HCT116 (cell line): ENCODE results near the gene ANKLE2. TPM values are rescaled to one million over a fixed set of nuclear protein-coding genes. Genes with fewer than 3 reads are reported as not detected.

Experiments
- ATAC-seq: fragments of 200-7000 bp; cut with Tn5 transposase; 2 replicates; pipeline ENCODE4 v1.9.1; 2020; ENCODE audit warnings: mild to moderate bottlenecking, moderate library complexity
- BruUV-seq: library from RNA; stranded (reverse); fragments of 400-500 nt; replicated peaks from 2 replicates; lab custom pipeline; 2021; lab: Mats Ljungman, UMichigan
- CTCF ChIA-PET: fragments of 300-600 bp; sonication (Branson Sonifier 250); formaldehyde crosslinking; loops from one replicate; lab custom pipeline; 2021; ENCODE audit warnings: antibody characterized with exemption; lab: Charles Lee
- POLR2A ChIA-PET: fragments of 300-600, 350-600 bp; sonication (Branson Sonifier 250); formaldehyde crosslinking; loops from one replicate; lab custom pipeline; 2021; ENCODE audit warnings: antibody characterized with exemption; lab: Charles Lee
- RAD21 ChIA-PET, 2 experiments: fragments of 300-600 bp; sonication (Branson Sonifier 250); formaldehyde crosslinking; loops; one replicate each; lab custom pipeline; 2023; ENCODE audit warnings: low total read pairs in 2 of 2; ENCODE audit not compliant: uncharacterized antibody in 2 of 2, unreplicated experiment in 2 of 2, low non-redundant PET in 1 of 2; lab: Charles Lee
- DNase-seq: peaks from one replicate; pipeline ENCODE4 v3.0.0-alpha.2; 2010; ENCODE audit warnings: low read depth, low spot score
- H2AFZ ChIP-seq: fragments of 200-600 bp; shearing (Covaris generic), sonication (generic); 2 replicates; pipeline ENCODE4 v1.6.1; 2017; ENCODE audit warnings: low read depth, mixed run types, mixed read lengths, antibody characterized with exemption, low read length; ENCODE audit not compliant: poor library complexity, severe bottlenecking
- H3K27ac ChIP-seq: 2 replicates; pipeline ENCODE4 v1.5.1; 2012; ENCODE audit warnings: low read depth, low read length
- H3K27me3 ChIP-seq: fragments of 200-600 bp; sonication (generic); 2 replicates; pipeline ENCODE4 v1.6.1; 2016; ENCODE audit warnings: mixed run types, low read length, mixed read lengths; ENCODE audit not compliant: insufficient read depth
- H3K36me3 ChIP-seq, 2 experiments: fragments of 200-500 bp in 1 of 2; fragments of 200-600 bp in 1 of 2; sonication (Bioruptor generic) in 1 of 2; sonication (generic) in 1 of 2; 2 replicates each; pipeline versions ENCODE4 v1.5.1 to v1.6.1; 2014 to 2016; ENCODE audit warnings: low read length in 2 of 2, inconsistent platforms in 1 of 2, mixed read lengths in 1 of 2, mixed run types in 1 of 2; ENCODE audit not compliant: insufficient read depth in 2 of 2, control insufficient read depth in 1 of 2
- H3K4me1 ChIP-seq, 2 experiments: fragments of 200-600 bp in 1 of 2; sonication (generic) in 1 of 2; 2 replicates each; pipeline versions ENCODE4 v1.5.1 to v1.6.1; 2012 to 2017; ENCODE audit warnings: low read length in 2 of 2, inconsistent platforms in 1 of 2, mild to moderate bottlenecking in 1 of 2, mixed read lengths in 1 of 2, mixed run types in 1 of 2, moderate library complexity in 1 of 2; ENCODE audit not compliant: insufficient read depth in 2 of 2, control insufficient read depth in 1 of 2
- H3K4me2 ChIP-seq: fragments of 200-600 bp; sonication (generic); 2 replicates; pipeline ENCODE4 v1.6.1; 2017; ENCODE audit warnings: mixed run types, low read length, mixed read lengths
- H3K4me3 ChIP-seq, 2 experiments: fragments of 200-600 bp in 1 of 2; sonication (generic) in 1 of 2; replicated peaks in 1 of 2; 2 replicates each; pipeline ENCODE4 v1.5.1; 2011 to 2016; ENCODE audit warnings: low read length in 2 of 2, control low read depth in 1 of 2, low read depth in 1 of 2, mild to moderate bottlenecking in 1 of 2, mixed read lengths in 1 of 2, mixed run types in 1 of 2
- H3K79me2 ChIP-seq: fragments of 200-600 bp; sonication (generic); 2 replicates; pipeline ENCODE4 v1.6.1; 2017; ENCODE audit warnings: mild to moderate bottlenecking, mixed run types, low read length, moderate library complexity, mixed read lengths; ENCODE audit not compliant: insufficient read depth
- H3K9ac ChIP-seq: fragments of 200-600 bp; sonication (generic); 2 replicates; pipeline ENCODE4 v1.6.1; 2016; ENCODE audit warnings: low read length, mixed read lengths
- H3K9me2 ChIP-seq: fragments of 200-600 bp; sonication (generic), shearing (Covaris generic); 2 replicates; pipeline ENCODE4 v1.6.1; 2017; ENCODE audit warnings: mixed run types, mild to moderate bottlenecking, moderate library complexity; ENCODE audit not compliant: insufficient read depth
- H3K9me3 ChIP-seq, 2 experiments: fragments of 200-500 bp in 1 of 2; fragments of 200-600 bp in 1 of 2; sonication (Bioruptor generic) in 1 of 2; sonication (generic) in 1 of 2; 2 replicates each; pipeline ENCODE4 v1.6.1; 2014 to 2017; ENCODE audit warnings: low read length in 2 of 2, mixed read lengths in 2 of 2, inconsistent platforms in 1 of 2, low read depth in 1 of 2, mild to moderate bottlenecking in 1 of 2, mixed run types in 1 of 2, moderate library complexity in 1 of 2; ENCODE audit not compliant: control insufficient read depth in 1 of 2, insufficient read depth in 1 of 2
- H4K20me1 ChIP-seq: fragments of 200-600 bp; sonication (generic), shearing (Covaris generic); 2 replicates; pipeline ENCODE4 v1.6.1; 2017; ENCODE audit warnings: mixed run types, mild to moderate bottlenecking, moderate library complexity; ENCODE audit not compliant: insufficient read depth
- EGR1 ChIP-seq: IDR thresholded peaks from 2 replicates; pipeline ENCODE4 v1.6.1; 2012; ENCODE audit warnings: low read depth
- EZH2phosphoT487 ChIP-seq: fragments of 200-600 bp; IDR thresholded peaks from 2 replicates; pipeline ENCODE4 v1.6.1; 2018; ENCODE audit warnings: antibody characterized with exemption, borderline replicate concordance
- FOSL1 ChIP-seq: IDR thresholded peaks from 2 replicates; pipeline ENCODE4 v1.6.1; 2012; ENCODE audit warnings: low read depth
- POLR2A ChIP-seq: IDR thresholded peaks from 2 replicates; pipeline ENCODE4 v1.7.0; 2011; ENCODE audit warnings: borderline replicate concordance; ENCODE audit not compliant: insufficient read depth, insufficient read length; ENCODE audit errors: extremely low read depth
- REST ChIP-seq: IDR thresholded peaks from 2 replicates; pipeline ENCODE4 v1.6.1; 2012; ENCODE audit warnings: low read depth
- intact Hi-C: fragments of 100-400 bp; cut with micrococcal nuclease; formaldehyde crosslinking; loops from 2 replicates; pipeline ENCODE4 v1.10.0; 2022
- total RNA-seq: library from RNA; stranded (reverse); gene quantifications from one replicate; pipeline ENCODE4 v1.2.1, GENCODE V29; 2021; ENCODE audit not compliant: unreplicated experiment
- TF ChIP-seq, protein P1 (sequence below): IDR thresholded peaks from 2 replicates; pipeline ENCODE4 v1.6.1; 2011; ENCODE audit warnings: mild to moderate bottlenecking, low read length, moderate library complexity; ENCODE audit not compliant: insufficient replicate concordance; ENCODE audit errors: extremely low read depth

Gene ANKLE2
- total RNA-seq, 1 experiment from 2014 or later, result 68.8 TPM

DNA sequence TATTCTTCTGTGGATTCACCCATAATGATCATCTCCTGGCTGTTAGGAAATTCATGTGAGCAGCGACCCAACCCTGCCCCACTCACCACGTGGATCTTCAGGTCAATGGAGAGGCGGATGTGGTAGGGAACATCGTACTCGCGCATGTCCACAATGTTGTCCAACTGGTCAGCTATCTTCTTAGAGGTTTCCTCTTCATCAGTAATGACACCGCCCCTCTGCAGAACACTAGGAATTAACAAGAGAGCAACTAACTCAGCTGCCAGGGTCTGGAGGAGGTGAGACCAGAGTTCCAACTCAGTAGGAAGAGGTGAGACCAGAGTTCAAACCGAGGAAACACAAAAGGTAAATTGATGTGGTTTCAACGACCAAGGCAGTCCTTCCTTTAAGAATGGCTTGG is 84.1 kb downstream of the ANKLE2 start:
- Histone ChIP-seq H3K27ac (no peak overlapping the region), H3K27me3 (no peaks in the 10 kb centered on the region), H2AFZ (no peak overlapping the region), H4K20me1 (peaks cover 4% of the 10 kb centered on the region; the same call in 1 of the 2 replicates), H3K4me1 (no peaks in the 10 kb centered on the region), H3K9me3 (no peaks in the 10 kb centered on the region), H3K36me3 (peaks cover 43 to 66% of the 10 kb centered on the region in 2 experiments), H3K9me2 (no peaks in the 10 kb centered on the region), H3K4me2 (no peak overlapping the region), H3K79me2 (peaks cover 70% of the 10 kb centered on the region), H3K9ac (no peak overlapping the region), H3K4me3 (no peak overlapping the region)
- BruUV-seq, result no TSS peak
- RAD21 ChIA-PET, result no interaction called here
- ATAC-seq, result no peak
- DNase-seq, result no peak
- TF ChIP-seq FOSL1 (no peak), POLR2A (no peak), EGR1 (no peak), EZH2phosphoT487 (no peak), REST (no peak)
- TF ChIP-seq, protein P1, sequence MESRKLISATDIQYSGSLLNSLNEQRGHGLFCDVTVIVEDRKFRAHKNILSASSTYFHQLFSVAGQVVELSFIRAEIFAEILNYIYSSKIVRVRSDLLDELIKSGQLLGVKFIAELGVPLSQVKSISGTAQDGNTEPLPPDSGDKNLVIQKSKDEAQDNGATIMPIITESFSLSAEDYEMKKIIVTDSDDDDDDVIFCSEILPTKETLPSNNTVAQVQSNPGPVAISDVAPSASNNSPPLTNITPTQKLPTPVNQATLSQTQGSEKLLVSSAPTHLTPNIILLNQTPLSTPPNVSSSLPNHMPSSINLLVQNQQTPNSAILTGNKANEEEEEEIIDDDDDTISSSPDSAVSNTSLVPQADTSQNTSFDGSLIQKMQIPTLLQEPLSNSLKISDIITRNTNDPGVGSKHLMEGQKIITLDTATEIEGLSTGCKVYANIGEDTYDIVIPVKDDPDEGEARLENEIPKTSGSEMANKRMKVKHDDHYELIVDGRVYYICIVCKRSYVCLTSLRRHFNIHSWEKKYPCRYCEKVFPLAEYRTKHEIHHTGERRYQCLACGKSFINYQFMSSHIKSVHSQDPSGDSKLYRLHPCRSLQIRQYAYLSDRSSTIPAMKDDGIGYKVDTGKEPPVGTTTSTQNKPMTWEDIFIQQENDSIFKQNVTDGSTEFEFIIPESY, result no peak
- intact Hi-C loops, result no loop called here
- CTCF ChIA-PET, result no interaction called here
- POLR2A ChIA-PET, result no interaction called here
